Activated CD8-positive, alpha-beta T cell treated with anti-CD3 and anti-CD28 coated beads for 36 hours (primary cell): ENCODE results near the gene RPS6KA2. TPM values are rescaled to one million over a fixed set of nuclear protein-coding genes. Genes with fewer than 3 reads are reported as not detected.
"Not testable (repeated sequence)": the region's sequence is repeated elsewhere in the genome, so short reads cannot be mapped to it uniquely, and the experiment has no call there.

Experiments
- ATAC-seq: fragments of 200-7000 bp; cut with Tn5 transposase; one replicate; pipeline ENCODE4 v1.10.0; 2021; ENCODE audit warnings: mild to moderate bottlenecking, moderate library complexity
- CTCF ChIA-PET: fragments of 350-600 bp; sonication (Branson Sonifier 250); formaldehyde crosslinking; loops from one replicate; lab custom pipeline; 2021; ENCODE audit warnings: antibody characterized with exemption; lab: Charles Lee
- POLR2A ChIA-PET: fragments of 350-600 bp; sonication (Branson Sonifier 250); formaldehyde crosslinking; loops from one replicate; lab custom pipeline; 2021; ENCODE audit warnings: antibody characterized with exemption; lab: Charles Lee
- DNase-seq: peaks from one replicate; pipeline ENCODE4 v3.0.0-alpha.2; 2020
- H3K27ac Mint-ChIP-seq: one replicate; pipeline ENCODE4 v1.8.0; 2021; ENCODE audit warnings: mild to moderate bottlenecking, mixed read lengths
- H3K27me3 Mint-ChIP-seq: one replicate; pipeline ENCODE4 v1.8.0; 2021; ENCODE audit warnings: mixed read lengths
- H3K36me3 Mint-ChIP-seq: one replicate; pipeline ENCODE4 v1.8.0; 2021; ENCODE audit warnings: low read depth, mixed read lengths
- H3K4me1 Mint-ChIP-seq: one replicate; pipeline ENCODE4 v1.8.0; 2021; ENCODE audit warnings: low read depth, mixed read lengths
- H3K4me3 Mint-ChIP-seq: one replicate; pipeline ENCODE4 v1.8.0; 2021; ENCODE audit warnings: mild to moderate bottlenecking, moderate library complexity, mixed read lengths
- H3K9me3 Mint-ChIP-seq: one replicate; pipeline ENCODE4 v1.8.0; 2021; ENCODE audit warnings: mixed read lengths
- intact Hi-C: fragments of 100-400 bp; cut with micrococcal nuclease; formaldehyde crosslinking; loops from one replicate; pipeline ENCODE4 v1.10.0; 2022
- total RNA-seq, 2 experiments: library from RNA; stranded (reverse); gene quantifications; one replicate each; pipeline ENCODE4 v1.2.3, GENCODE V29; 2021
- TF ChIP-seq, protein P1 (sequence below): fragments of 200-600 bp; IDR thresholded peaks from one replicate; pipeline ENCODE4 v1.8.0; 2022; ENCODE audit warnings: antibody characterized with exemption, mild to moderate bottlenecking

RPS6KA2 gene
- total RNA-seq, 2 experiments from 2014 or later = 5.8 TPM

DNA sequence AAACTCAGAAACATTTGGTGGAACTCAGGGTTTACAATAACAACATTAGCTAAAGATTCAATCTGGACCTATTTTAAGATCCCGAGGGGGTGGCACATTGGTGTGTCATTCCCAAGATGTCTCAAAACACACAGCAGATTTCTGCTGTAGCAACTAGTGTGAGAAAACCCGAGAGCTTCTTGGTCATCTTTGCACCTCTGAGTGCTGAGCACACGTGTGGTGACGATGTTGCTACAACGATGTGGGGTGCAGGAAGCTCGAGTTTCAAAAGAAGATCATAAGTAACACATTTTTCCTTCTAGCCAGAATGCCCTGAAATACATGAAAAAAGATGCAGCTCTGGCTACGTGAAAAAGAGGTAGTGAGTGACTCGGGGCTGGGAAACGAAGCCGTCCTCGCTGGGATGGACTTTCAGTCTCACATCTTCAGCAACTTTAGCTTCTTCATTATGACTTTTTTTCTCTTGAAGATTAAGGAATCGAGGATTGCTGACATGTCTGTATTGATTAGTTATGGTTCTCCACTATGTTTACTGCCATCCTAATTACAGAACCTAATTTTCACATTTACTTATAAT, 42.1 kb downstream of the RPS6KA2 start:
- no peaks in the 10 kb centered on the region for H3K36me3 Mint-ChIP-seq
- intact Hi-C loops = no loop called here
- POLR2A ChIA-PET = no interaction called here
- H3K9me3 Mint-ChIP-seq = no peaks in the 10 kb centered on the region
- CTCF ChIA-PET = interaction anchor here (1.3 kb wide), 1 partner anchor 190 kb away, joined by 3 read pairs; no protein-coding TSS in a partner anchor
- ATAC-seq (no peak), DNase-seq (no peak)
- H3K4me1 Mint-ChIP-seq = peaks cover 20% of the 10 kb centered on the region
- no peak overlapping the region for H3K4me3 Mint-ChIP-seq
- H3K27me3 Mint-ChIP-seq = no peaks in the 10 kb centered on the region
- TF ChIP-seq, protein P1, sequence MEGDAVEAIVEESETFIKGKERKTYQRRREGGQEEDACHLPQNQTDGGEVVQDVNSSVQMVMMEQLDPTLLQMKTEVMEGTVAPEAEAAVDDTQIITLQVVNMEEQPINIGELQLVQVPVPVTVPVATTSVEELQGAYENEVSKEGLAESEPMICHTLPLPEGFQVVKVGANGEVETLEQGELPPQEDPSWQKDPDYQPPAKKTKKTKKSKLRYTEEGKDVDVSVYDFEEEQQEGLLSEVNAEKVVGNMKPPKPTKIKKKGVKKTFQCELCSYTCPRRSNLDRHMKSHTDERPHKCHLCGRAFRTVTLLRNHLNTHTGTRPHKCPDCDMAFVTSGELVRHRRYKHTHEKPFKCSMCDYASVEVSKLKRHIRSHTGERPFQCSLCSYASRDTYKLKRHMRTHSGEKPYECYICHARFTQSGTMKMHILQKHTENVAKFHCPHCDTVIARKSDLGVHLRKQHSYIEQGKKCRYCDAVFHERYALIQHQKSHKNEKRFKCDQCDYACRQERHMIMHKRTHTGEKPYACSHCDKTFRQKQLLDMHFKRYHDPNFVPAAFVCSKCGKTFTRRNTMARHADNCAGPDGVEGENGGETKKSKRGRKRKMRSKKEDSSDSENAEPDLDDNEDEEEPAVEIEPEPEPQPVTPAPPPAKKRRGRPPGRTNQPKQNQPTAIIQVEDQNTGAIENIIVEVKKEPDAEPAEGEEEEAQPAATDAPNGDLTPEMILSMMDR = no peak
- H3K27ac Mint-ChIP-seq = no peak overlapping the region

- intact Hi-C loops = no loop called here
- ChIA-PET CTCF (interaction anchor here (1.3 kb wide), 1 partner anchor 191 kb away, joined by 3 read pairs; no protein-coding TSS in a partner anchor), POLR2A (no interaction called here)
- Mint-ChIP-seq H3K27me3 (no peaks in the 10 kb centered on the region), H3K36me3 (no peaks in the 10 kb centered on the region), H3K4me1 (peaks cover 12% of the 10 kb centered on the region), H3K4me3 (no peak overlapping the region), H3K9me3 (no peaks in the 10 kb centered on the region), H3K27ac (no peak overlapping the region)
- ATAC-seq (no peak), DNase-seq (no peak)
- TF ChIP-seq, protein P1 = no peak
Measured at GRCh38 chr6:166584155-166584554, 42.9 kb downstream of the RPS6KA2 start.

DNA sequence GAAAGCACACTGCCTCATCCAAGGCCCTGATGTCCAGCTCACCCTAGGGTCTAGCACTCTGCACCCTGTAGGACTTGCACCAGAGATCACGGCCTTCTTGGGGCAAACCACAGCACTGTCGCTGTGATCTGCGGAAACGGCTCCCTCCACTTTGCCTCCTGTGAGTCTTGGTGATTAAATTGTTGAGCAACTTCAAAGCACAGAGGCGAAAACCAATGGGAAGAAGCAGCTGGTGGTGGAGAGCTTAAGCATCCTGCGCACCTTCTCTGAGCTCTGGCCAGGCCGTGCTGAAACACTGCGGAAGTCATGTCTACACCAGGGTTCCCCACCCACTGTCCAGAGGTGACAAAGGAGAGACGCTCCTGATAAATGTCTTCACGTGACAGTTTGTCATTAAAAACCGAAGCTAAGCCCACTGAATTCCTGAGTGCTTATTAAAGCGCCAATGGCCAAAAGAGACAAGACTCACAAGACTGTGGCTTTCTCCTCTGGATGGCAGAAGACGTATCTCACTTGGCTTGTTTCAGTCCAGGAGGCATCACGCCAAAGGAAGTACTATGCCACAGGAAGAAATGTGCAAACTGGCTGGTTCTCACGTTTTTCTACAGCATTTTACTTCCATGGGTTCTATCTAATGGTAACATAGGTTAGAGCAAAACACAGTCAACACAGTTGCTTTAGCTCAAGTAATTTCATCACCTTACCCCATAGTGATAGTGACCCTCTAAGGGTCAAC, 43.7 kb downstream of the RPS6KA2 start:
- CTCF ChIA-PET = interaction anchor here (0.9 to 1.6 kb wide), 3 partner anchors 9 to 42 kb away, joined by 3 to 5 read pairs (median 3); no protein-coding TSS in a partner anchor
- intact Hi-C loops = no loop called here
- no peaks in the 10 kb centered on the region for H3K9me3 Mint-ChIP-seq
- H3K4me1 Mint-ChIP-seq = peaks cover 5% of the 10 kb centered on the region
- no peaks in the 10 kb centered on the region for H3K36me3 Mint-ChIP-seq
- no peak overlapping the region for H3K27ac Mint-ChIP-seq
- no peak overlapping the region for H3K4me3 Mint-ChIP-seq
- POLR2A ChIA-PET = no interaction called here
- TF ChIP-seq, protein P1 = no peak
- DNase-seq (no peak), ATAC-seq (no peak)
- H3K27me3 Mint-ChIP-seq = no peaks in the 10 kb centered on the region

- ATAC-seq (no peak), DNase-seq (no peak)
- Mint-ChIP-seq H3K27ac (no peak overlapping the region), H3K27me3 (no peaks in the 10 kb centered on the region), H3K9me3 (no peaks in the 10 kb centered on the region), H3K36me3 (no peaks in the 10 kb centered on the region), H3K4me3 (no peak overlapping the region), H3K4me1 (peaks cover under 1% of the 10 kb centered on the region)
- ChIA-PET POLR2A (no interaction called here), CTCF (interaction anchor here (1.6 kb wide), 1 partner anchor 8 kb away, joined by 5 read pairs; no protein-coding TSS in a partner anchor)
- TF ChIP-seq, protein P1 = no peak
- intact Hi-C loops = no loop called here
Measured at GRCh38 chr6:166582258-166582657, 44.8 kb downstream of the RPS6KA2 start.

- H3K36me3 Mint-ChIP-seq, H3K4me1 Mint-ChIP-seq, H3K27me3 Mint-ChIP-seq, H3K27ac Mint-ChIP-seq, DNase-seq, ATAC-seq, CTCF ChIA-PET, intact Hi-C loops, POLR2A ChIA-PET, H3K9me3 Mint-ChIP-seq, H3K4me3 Mint-ChIP-seq: not testable (repeated sequence)
Measured at GRCh38 chr6:166581801-166582200, 45.2 kb downstream of the RPS6KA2 start.
